OCI-M2 (cell line): ENCODE measurements around the gene PFKFB2.
A peak's percentile ranks its signal among the peaks of the same experiment; 100 is the strongest.

Experiments used
- DNase-seq: peaks from one replicate; lab custom pipeline; 2025; ENCODE audit not compliant: unreplicated experiment; lab: John Stamatoyannopoulos, UW

Gene PFKFB2

GRCh38 chr1:207021876-207022596 is 31.0 kb upstream of the PFKFB2 start:
- no peak for DNase-seq

GRCh38 chr1:207022996-207023679 is 29.9 kb upstream of the PFKFB2 start:
- no peak for DNase-seq

GRCh38 chr1:207024202-207025145 is 28.6 kb upstream of the PFKFB2 start:
- peak; percentile 87 for DNase-seq

- DNase-seq: peak; percentile 51
Observed at GRCh38 chr1:207025146-207025880, 27.8 kb upstream of the PFKFB2 start.

GRCh38 chr1:207026104-207026534 is 27.0 kb upstream of the PFKFB2 start:
- no peak for DNase-seq

- no peak for DNase-seq
Observed at GRCh38 chr1:207027206-207027777, 25.8 kb upstream of the PFKFB2 start.

- DNase-seq: no peak
Observed at GRCh38 chr1:207027921-207028320, 25.2 kb upstream of the PFKFB2 start.

GRCh38 chr1:207028884-207029650 is 24.0 kb upstream of the PFKFB2 start:
- no peak for DNase-seq

- DNase-seq: no peak
Observed at GRCh38 chr1:207029701-207030521, 23.2 kb upstream of the PFKFB2 start.

- DNase-seq: no peak
Observed at GRCh38 chr1:207030522-207031009, 22.5 kb upstream of the PFKFB2 start.

GRCh38 chr1:207031016-207031415 is 22.1 kb upstream of the PFKFB2 start:
- DNase-seq: no peak

- DNase-seq: no peak
Observed at GRCh38 chr1:207031632-207032264, 21.3 kb upstream of the PFKFB2 start.

- DNase-seq: no peak
Observed at GRCh38 chr1:207032528-207033017, 20.5 kb upstream of the PFKFB2 start, which contains the start of gene C1orf116. C1orf116 (minus strand) TSS chr1:207032756; CDS start chr1:207027598, 5,158 bp downstream.

- no peak for DNase-seq
Observed at GRCh38 chr1:207033302-207033701, 19.8 kb upstream of the PFKFB2 start.

- DNase-seq: no peak
Observed at GRCh38 chr1:207034208-207034607, 18.9 kb upstream of the PFKFB2 start.

- DNase-seq: no peak
Observed at GRCh38 chr1:207034998-207035397, 18.1 kb upstream of the PFKFB2 start.

GRCh38 chr1:207035877-207036551 is 17.1 kb upstream of the PFKFB2 start:
- no peak for DNase-seq
